CD4-positive, CD25-positive, alpha-beta regulatory T cell (primary cell): ENCODE measurements around the gene MED13L. TPM values are rescaled to one million over a fixed set of nuclear protein-coding genes. Genes with fewer than 3 reads are reported as not detected.

Experiments
- ATAC-seq, 2 donors: fragments of 150-1000 bp; cut with Tn5 transposase; one replicate each; pipeline ENCODE4 v1.10.0; 2021; ENCODE audit warnings: low read depth in 2 of 2, moderate number of reproducible peaks in 2 of 2, moderate library complexity in 1 of 2
- DNase-seq, 3 donors: peaks; one replicate each; pipeline versions ENCODE4 v3.0.0 to v3.0.0-alpha.2; 2012 to 2022; ENCODE audit warnings: mixed read lengths in 1 of 3
- H3K27ac ChIP-seq: one replicate; pipeline ENCODE4 v1.7.0; 2013; ENCODE audit warnings: mild to moderate bottlenecking, low read length; ENCODE audit not compliant: insufficient read depth, poor library complexity, severe bottlenecking
- H3K27me3 ChIP-seq: one replicate; pipeline ENCODE4 v1.7.0; 2013; ENCODE audit warnings: low read length; ENCODE audit not compliant: control insufficient read depth, insufficient read depth
- H3K36me3 ChIP-seq: one replicate; pipeline ENCODE4 v1.7.0; 2013; ENCODE audit warnings: mild to moderate bottlenecking, low read length, moderate library complexity; ENCODE audit not compliant: control insufficient read depth, insufficient read depth
- H3K4me1 ChIP-seq: 2 replicates; pipeline ENCODE4 v1.7.0; 2013; ENCODE audit warnings: mild to moderate bottlenecking, low read length; ENCODE audit not compliant: insufficient read depth, control insufficient read depth, poor library complexity, severe bottlenecking
- H3K4me3 ChIP-seq: one replicate; pipeline ENCODE4 v1.7.0; 2013; ENCODE audit warnings: low read depth, mild to moderate bottlenecking, low read length, moderate library complexity
- H3K9me3 ChIP-seq, 2 experiments: 1 replicate in 1 of 2; 2 replicates in 1 of 2; pipeline ENCODE4 v1.7.0; 2013; ENCODE audit warnings: low read length in 2 of 2, mild to moderate bottlenecking in 1 of 2, moderate library complexity in 1 of 2; ENCODE audit not compliant: control insufficient read depth in 2 of 2
- H3K27ac Mint-ChIP-seq, 3 donors: one replicate each; pipeline ENCODE4 v1.8.0; 2020 to 2022; ENCODE audit warnings: mild to moderate bottlenecking in 3 of 3, mixed read lengths in 3 of 3, moderate library complexity in 2 of 3
- H3K27me3 Mint-ChIP-seq: one replicate; pipeline ENCODE4 v1.8.0; 2022; ENCODE audit warnings: mild to moderate bottlenecking, mixed read lengths
- H3K36me3 Mint-ChIP-seq: one replicate; pipeline ENCODE4 v1.8.0; 2020; ENCODE audit warnings: mixed read lengths
- H3K4me1 Mint-ChIP-seq, 4 donors: one replicate each; pipeline ENCODE4 v1.8.0; 2020 to 2022; ENCODE audit warnings: mixed read lengths in 4 of 4, mild to moderate bottlenecking in 1 of 4
- H3K4me3 Mint-ChIP-seq, 4 donors: one replicate each; pipeline ENCODE4 v1.8.0; 2020 to 2022; ENCODE audit warnings: mild to moderate bottlenecking in 4 of 4, mixed read lengths in 4 of 4, moderate library complexity in 3 of 4
- H3K9me3 Mint-ChIP-seq, 7 donors: one replicate each; pipeline ENCODE4 v1.8.0; 2020 to 2022; ENCODE audit warnings: mixed read lengths in 7 of 7, mild to moderate bottlenecking in 3 of 7, moderate library complexity in 2 of 7
- polyA plus RNA-seq, 4 donors: library from polyadenylated mRNA; unstranded; fragments of 300-500 nt; fragmentation: Illumina TruSeq; gene quantifications; one replicate each; pipeline ENCODE4 v1.2.3, GENCODE V29; 2021
- total RNA-seq: library from RNA; stranded (reverse); gene quantifications from one replicate; pipeline ENCODE4 v1.2.3, GENCODE V29; 2022

MED13L gene
- total and polyA plus RNA-seq, 5 donors from 2014 or later = 4.5 to 179 (median 7.0) TPM

DNA sequence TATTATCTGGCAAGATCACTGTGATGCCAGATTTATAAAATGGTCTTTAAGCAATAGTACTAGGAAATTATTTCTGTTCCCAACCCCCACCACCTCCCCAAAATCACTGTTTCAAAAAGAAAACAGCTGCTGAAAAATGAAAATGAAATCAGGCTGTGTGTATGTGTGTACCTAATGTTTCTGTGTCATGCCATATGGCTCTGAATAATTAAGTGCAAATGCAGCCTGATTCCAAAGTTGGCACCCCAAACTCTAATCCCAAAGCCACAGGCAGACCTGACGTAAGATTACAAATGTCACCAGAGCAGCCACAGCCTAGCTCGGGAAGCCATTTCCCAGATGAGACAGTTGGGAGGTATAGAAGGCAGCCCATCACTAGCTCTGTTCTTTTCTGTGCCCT, 175.5 kb downstream of the MED13L start:
- ATAC-seq (no peak), DNase-seq (no peak)
- Histone ChIP-seq H3K36me3 (peaks cover 6% of the 10 kb centered on the region), H3K27me3 (no peaks in the 10 kb centered on the region), H3K4me1 (no peaks in the 10 kb centered on the region), H3K27ac (no peak overlapping the region), H3K4me3 (no peak overlapping the region), H3K9me3 (no peaks in the 10 kb centered on the region)
- Mint-ChIP-seq H3K9me3 (peaks cover 0 to 1% (median 0%) of the 10 kb centered on the region in 7 donors), H3K4me3 (no peak overlapping the region), H3K4me1 (peaks cover 12 to 35% (median 31%) of the 10 kb centered on the region in 4 donors), H3K36me3 (peaks cover 23% of the 10 kb centered on the region), H3K27me3 (no peaks in the 10 kb centered on the region), H3K27ac (peak overlapping the region in 1 of 3 donors; percentile 9)

DNA sequence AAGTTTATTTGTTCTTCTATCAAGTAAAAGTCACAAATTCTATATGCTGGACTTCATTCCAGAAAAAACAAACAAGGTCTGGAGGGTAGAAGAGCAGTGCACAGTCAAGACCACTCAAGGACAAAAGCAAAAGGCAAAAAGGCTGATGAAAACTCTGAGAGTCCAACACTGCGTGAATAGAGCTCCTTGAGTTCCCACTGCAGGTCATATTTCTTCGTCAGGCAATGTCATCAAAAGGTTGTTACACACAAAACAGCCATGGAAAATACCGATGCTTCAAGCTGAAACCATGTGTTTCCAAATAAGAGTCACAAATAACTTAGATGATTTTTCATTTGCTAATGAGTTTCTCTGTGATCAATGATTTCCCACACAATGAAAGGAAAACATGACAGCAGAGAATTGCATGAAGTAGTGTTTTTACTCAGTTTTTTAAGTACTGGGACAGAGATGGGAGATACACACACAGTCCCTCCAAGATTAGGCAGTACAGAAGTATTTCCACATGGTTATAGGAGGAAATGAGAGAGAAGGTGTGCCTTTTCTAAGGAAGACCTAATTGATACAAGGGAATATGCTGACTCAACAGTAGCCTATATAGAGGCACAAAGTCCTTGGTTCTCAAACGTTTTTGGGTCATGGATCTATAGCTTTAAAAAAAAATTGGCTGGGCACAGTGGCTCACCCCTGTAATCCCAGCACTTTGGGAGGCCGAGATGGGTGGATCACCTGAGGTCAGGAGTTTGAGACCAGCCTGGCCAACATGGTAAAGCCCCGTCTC, 177.7 kb downstream of the MED13L start:
- H3K9me3 Mint-ChIP-seq = no peaks in the 10 kb centered on the region
- no peak overlapping the region for H3K27ac ChIP-seq
- no peaks in the 10 kb centered on the region for H3K27me3 Mint-ChIP-seq
- no peak for ATAC-seq
- H3K36me3 ChIP-seq = peaks cover 4% of the 10 kb centered on the region
- H3K36me3 Mint-ChIP-seq = peaks cover 21% of the 10 kb centered on the region
- peaks cover 11 to 37% (median 28%) of the 10 kb centered on the region in 4 donors for H3K4me1 Mint-ChIP-seq
- DNase-seq = no peak
- H3K4me3 ChIP-seq = no peak overlapping the region
- no peaks in the 10 kb centered on the region for H3K27me3 ChIP-seq
- peak overlapping the region in 1 of 3 donors; percentile 51 for H3K27ac Mint-ChIP-seq
- no peak overlapping the region for H3K4me3 Mint-ChIP-seq
- H3K4me1 ChIP-seq = no peaks in the 10 kb centered on the region
- no peaks in the 10 kb centered on the region for H3K9me3 ChIP-seq

DNA sequence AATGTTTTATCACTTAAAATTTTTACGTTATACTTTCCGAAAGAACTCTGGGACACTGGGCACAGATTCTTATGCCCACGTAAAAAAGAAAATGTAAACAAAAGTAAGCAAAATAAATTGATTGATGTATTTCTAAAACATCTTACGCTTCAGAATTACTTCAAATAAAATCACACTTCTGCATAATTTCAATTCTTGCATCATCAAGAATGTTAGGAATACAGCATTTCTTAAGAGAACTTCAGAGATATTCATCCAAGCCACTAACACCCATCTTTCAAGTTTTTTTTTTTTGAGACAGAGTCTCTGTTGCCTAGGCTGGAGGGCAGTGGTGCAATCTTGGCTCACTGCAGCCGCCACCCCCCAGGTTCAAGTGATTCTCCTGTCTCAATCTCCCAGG, 180.6 kb downstream of the MED13L start:
- H3K4me3 ChIP-seq = no peak overlapping the region
- no peak for ATAC-seq
- no peak overlapping the region for H3K27ac ChIP-seq
- H3K27me3 Mint-ChIP-seq = no peaks in the 10 kb centered on the region
- H3K4me1 Mint-ChIP-seq = peaks cover 21 to 37% (median 30%) of the 10 kb centered on the region in 4 donors
- no peak overlapping the region for H3K27ac Mint-ChIP-seq
- no peaks in the 10 kb centered on the region for H3K9me3 ChIP-seq
- H3K9me3 Mint-ChIP-seq = no peaks in the 10 kb centered on the region
- DNase-seq = no peak
- H3K4me1 ChIP-seq = no peaks in the 10 kb centered on the region
- H3K4me3 Mint-ChIP-seq = no peak overlapping the region
- H3K27me3 ChIP-seq = no peaks in the 10 kb centered on the region
- H3K36me3 ChIP-seq = peaks cover 4% of the 10 kb centered on the region
- peaks cover 21% of the 10 kb centered on the region for H3K36me3 Mint-ChIP-seq

DNA sequence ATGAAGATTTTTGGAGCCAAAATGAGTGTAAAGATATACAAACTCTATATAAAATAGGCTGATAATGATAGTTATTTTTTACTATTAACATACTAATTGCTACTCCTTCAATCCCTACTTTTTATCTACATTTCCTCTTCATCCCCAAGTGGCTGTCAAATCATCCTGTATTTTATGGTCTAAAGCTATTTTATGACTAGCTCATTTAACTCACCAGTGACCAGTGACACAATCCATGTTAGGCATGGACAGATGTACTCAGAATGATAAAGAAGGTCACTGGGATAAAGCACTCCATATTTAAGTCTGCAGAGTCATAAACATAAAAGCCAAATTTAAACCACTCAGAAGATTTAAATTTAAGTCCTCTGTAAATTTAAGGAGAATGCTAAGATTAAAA, 183.0 kb downstream of the MED13L start:
- peaks cover 24 to 34% (median 25%) of the 10 kb centered on the region in 4 donors for H3K4me1 Mint-ChIP-seq
- H3K27ac Mint-ChIP-seq = peak overlapping the region in 1 of 3 donors; percentile 26
- no peaks in the 10 kb centered on the region for H3K27me3 ChIP-seq
- H3K36me3 ChIP-seq = peaks cover 4% of the 10 kb centered on the region
- H3K27me3 Mint-ChIP-seq = no peaks in the 10 kb centered on the region
- no peaks in the 10 kb centered on the region for H3K9me3 Mint-ChIP-seq
- no peak overlapping the region for H3K27ac ChIP-seq
- H3K4me1 ChIP-seq = no peaks in the 10 kb centered on the region
- no peaks in the 10 kb centered on the region for H3K9me3 ChIP-seq
- H3K4me3 Mint-ChIP-seq = no peak overlapping the region
- no peak for ATAC-seq
- DNase-seq = no peak
- no peak overlapping the region for H3K4me3 ChIP-seq
- H3K36me3 Mint-ChIP-seq = peaks cover 26% of the 10 kb centered on the region

DNA sequence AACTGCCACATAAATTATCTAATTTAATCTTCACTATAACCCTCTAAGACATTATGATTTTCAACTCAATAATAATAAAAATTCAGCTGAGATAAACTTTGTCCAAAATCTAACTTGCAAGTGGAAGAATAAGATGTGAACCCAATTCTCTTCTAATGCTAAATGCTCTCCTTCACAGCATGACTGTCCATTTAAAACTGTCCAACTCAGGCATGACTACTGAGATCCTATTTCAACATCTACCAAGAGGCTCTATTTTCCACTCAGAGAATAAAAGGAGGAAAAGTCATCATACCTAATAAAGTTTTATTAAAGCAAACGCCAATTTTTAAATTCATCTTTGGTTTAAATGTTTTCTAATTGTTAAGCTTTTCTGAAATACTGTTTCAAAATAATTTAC, 183.6 kb downstream of the MED13L start:
- H3K4me1 Mint-ChIP-seq = peaks cover 23 to 33% (median 26%) of the 10 kb centered on the region in 4 donors

DNA sequence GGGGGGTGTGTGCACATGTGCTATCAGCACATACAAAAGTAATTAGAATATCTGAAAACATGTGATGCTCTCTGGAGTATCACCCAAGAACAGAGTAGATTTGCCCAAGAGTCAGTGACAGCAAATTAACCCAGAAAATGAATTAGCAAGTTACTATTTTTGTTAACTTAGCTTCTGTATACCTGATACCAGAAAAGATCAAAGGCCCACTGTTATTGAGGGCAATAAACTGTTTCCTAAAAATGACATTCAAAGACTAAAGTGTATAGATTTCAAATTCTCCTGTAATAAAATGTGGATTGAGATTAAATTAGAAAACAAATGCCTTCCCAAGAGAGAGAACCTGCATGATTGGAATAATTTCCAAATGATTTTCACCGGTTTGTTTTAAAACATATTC, 184.7 kb downstream of the MED13L start:
- DNase-seq (no peak), ATAC-seq (no peak)
- Histone ChIP-seq H3K27ac (no peak overlapping the region), H3K27me3 (no peaks in the 10 kb centered on the region), H3K4me1 (no peaks in the 10 kb centered on the region), H3K9me3 (no peaks in the 10 kb centered on the region), H3K36me3 (peaks cover 4% of the 10 kb centered on the region), H3K4me3 (no peak overlapping the region)
- Mint-ChIP-seq H3K4me1 (peaks cover 27 to 44% (median 32%) of the 10 kb centered on the region in 4 donors), H3K36me3 (peaks cover 26% of the 10 kb centered on the region), H3K9me3 (no peaks in the 10 kb centered on the region), H3K4me3 (no peak overlapping the region), H3K27ac (no peak overlapping the region), H3K27me3 (no peaks in the 10 kb centered on the region)

More for the DNA sequence above, 183.6 kb downstream of the MED13L start:
- H3K27ac Mint-ChIP-seq = no peak overlapping the region
- no peaks in the 10 kb centered on the region for H3K27me3 ChIP-seq
- H3K4me3 Mint-ChIP-seq = no peak overlapping the region
- H3K9me3 Mint-ChIP-seq = no peaks in the 10 kb centered on the region
- no peak overlapping the region for H3K27ac ChIP-seq
- H3K27me3 Mint-ChIP-seq = no peaks in the 10 kb centered on the region
- H3K36me3 Mint-ChIP-seq = peaks cover 26% of the 10 kb centered on the region
- peaks cover 4% of the 10 kb centered on the region for H3K36me3 ChIP-seq
- H3K4me1 ChIP-seq = no peaks in the 10 kb centered on the region
- no peak overlapping the region for H3K4me3 ChIP-seq
- ATAC-seq (no peak), DNase-seq (no peak)
- no peaks in the 10 kb centered on the region for H3K9me3 ChIP-seq

DNA sequence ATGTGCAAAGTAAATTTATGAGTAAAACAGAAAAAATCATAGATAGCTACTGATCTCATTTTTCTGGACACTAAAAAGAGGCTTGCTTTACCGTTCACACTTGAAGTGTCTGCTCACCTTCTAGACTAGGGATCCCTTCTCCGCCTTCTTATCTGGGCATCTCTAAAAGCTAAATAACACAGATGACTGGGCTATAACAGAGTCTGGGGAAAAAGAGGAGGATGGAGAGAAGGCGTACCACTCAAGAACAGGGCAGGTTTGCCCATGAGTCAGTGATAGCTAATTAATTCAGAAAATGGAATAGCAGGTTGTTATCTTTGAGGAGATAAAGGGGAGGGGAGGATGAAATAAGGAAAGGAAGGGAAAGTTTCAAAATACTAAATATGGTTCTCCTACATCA, 185.3 kb downstream of the MED13L start:
- H3K27ac Mint-ChIP-seq = no peak overlapping the region

DNA sequence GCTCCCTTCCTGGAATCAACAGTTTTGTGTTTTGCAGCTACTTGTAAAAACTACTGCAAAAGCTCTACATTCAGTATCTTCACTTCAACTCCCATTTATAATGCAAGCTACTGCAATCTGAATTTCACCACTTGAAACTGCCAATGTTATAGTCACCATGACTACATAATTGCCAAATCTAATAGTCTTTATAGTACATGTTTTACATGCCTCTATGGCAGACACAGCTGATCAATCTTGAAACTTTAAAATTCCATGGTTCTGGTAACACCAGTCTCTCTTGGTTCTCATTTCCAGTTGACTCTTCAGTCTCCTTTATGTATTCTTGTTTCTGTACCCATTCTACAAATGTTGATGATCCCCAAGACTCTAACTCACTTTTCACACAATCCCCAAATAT, 185.9 kb downstream of the MED13L start:
- no peak for ATAC-seq
- Mint-ChIP-seq H3K9me3 (no peaks in the 10 kb centered on the region), H3K4me1 (peaks cover 34 to 50% (median 39%) of the 10 kb centered on the region in 4 donors), H3K27me3 (no peaks in the 10 kb centered on the region), H3K36me3 (peaks cover 26% of the 10 kb centered on the region), H3K27ac (no peak overlapping the region), H3K4me3 (no peak overlapping the region)
- H3K9me3 ChIP-seq = no peaks in the 10 kb centered on the region
- no peaks in the 10 kb centered on the region for H3K27me3 ChIP-seq
- H3K36me3 ChIP-seq = peaks cover 4% of the 10 kb centered on the region
- H3K4me1 ChIP-seq = no peaks in the 10 kb centered on the region
- H3K27ac ChIP-seq = no peak overlapping the region
- no peak overlapping the region for H3K4me3 ChIP-seq
- DNase-seq = no peak

More for the DNA sequence above, 185.3 kb downstream of the MED13L start:
- peaks cover 4% of the 10 kb centered on the region for H3K36me3 ChIP-seq
- Mint-ChIP-seq H3K27me3 (no peaks in the 10 kb centered on the region), H3K4me1 (peaks cover 33 to 50% (median 38%) of the 10 kb centered on the region in 4 donors), H3K4me3 (no peak overlapping the region), H3K9me3 (no peaks in the 10 kb centered on the region), H3K36me3 (peaks cover 26% of the 10 kb centered on the region)
- H3K4me3 ChIP-seq = no peak overlapping the region
- ATAC-seq = no peak
- no peaks in the 10 kb centered on the region for H3K4me1 ChIP-seq
- H3K27me3 ChIP-seq = no peaks in the 10 kb centered on the region
- no peak for DNase-seq
- H3K9me3 ChIP-seq = no peaks in the 10 kb centered on the region
- no peak overlapping the region for H3K27ac ChIP-seq
